Upper lobe of right lung (tissue), 1 donor: ENCODE measurements around the gene TXNRD1. TPM values are rescaled to one million over a fixed set of nuclear protein-coding genes. Genes with fewer than 3 reads are reported as not detected.
A peak's percentile ranks its signal among the peaks of the same experiment; 100 is the strongest.

ENCODE experiments used
- ATAC-seq: fragments of 200-7000 bp; cut with Tn5 transposase; one replicate; pipeline ENCODE4 v1.9.1; 2020; ENCODE audit warnings: mild to moderate bottlenecking, moderate library complexity
- DNase-seq: peaks from one replicate; pipeline ENCODE4 v3.0.0-alpha.2; 2020
- H3K27ac ChIP-seq: fragments of 200-600 bp; one replicate; pipeline ENCODE4 v1.8.0; 2022
- H3K27me3 ChIP-seq: fragments of 200-600 bp; one replicate; pipeline ENCODE4 v1.8.0; 2022; ENCODE audit warnings: mild to moderate bottlenecking
- H3K36me3 ChIP-seq: fragments of 200-600 bp; one replicate; pipeline ENCODE4 v1.8.0; 2022
- H3K4me1 ChIP-seq: fragments of 200-600 bp; one replicate; pipeline ENCODE4 v1.8.0; 2022
- H3K4me3 ChIP-seq: fragments of 200-600 bp; one replicate; pipeline ENCODE4 v1.8.0; 2022; ENCODE audit warnings: mild to moderate bottlenecking
- H3K9me3 ChIP-seq: fragments of 200-600 bp; one replicate; pipeline ENCODE4 v1.8.0; 2022
- intact Hi-C: fragments of 100-400 bp; cut with DNase I; formaldehyde crosslinking; loops from one replicate; pipeline ENCODE4 v1.11.0; 2022
- total RNA-seq: library from RNA; stranded (reverse); fragmentation: NEBNext Ultra II Directional; extraction: Animal tissue kit (Norgen Biotek cat#: 25700); gene quantifications from one replicate; pipeline ENCODE4 v1.2.1, GENCODE V29; 2021
- TF ChIP-seq, protein P1 (sequence below): fragments of 200-600 bp; IDR thresholded peaks from one replicate; pipeline ENCODE4 v1.8.0; 2022; ENCODE audit warnings: antibody characterized with exemption
- donor health status: DM: no; HTN: yes; CAD: no; lungs with severe emphysema.

The TXNRD1 gene
- total RNA-seq, 1 donor from 2014 or later: 161 TPM

DNA sequence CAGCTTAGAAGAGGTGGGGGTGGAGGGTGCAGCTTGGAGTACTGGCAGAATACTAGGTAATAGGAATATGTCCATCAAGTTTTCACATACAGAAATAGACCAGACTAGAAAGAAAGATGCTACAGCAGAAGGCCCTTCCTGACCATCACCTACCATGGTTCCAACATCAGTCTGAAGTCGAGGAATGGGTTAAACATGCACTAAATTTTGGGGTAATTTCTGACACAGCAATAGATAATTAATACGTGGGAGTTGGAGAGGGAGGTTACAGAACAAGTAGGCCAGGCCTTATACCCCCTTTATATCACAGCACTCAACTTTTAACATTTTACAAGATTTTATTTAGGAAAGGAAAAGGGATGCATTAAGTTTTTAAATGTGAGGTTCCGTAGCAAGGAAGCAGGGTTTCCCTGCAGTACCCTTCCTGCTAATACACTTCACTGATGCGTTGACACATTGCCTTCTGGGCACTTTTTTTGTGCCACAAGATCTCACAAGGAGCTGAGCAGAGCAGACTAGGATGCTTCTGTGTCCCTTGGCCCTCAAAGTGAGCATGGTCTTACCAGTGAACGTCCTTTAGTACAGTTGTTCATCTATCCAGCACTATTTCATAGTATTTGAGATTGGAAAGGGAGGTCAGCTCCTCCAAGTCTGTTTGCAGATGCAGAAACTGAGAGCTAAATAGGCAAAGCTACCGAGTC, 138.7 kb downstream of the TXNRD1 start:
- Histone ChIP-seq H3K9me3 (no peaks in the 10 kb centered on the region), H3K4me3 (no peak overlapping the region), H3K27me3 (no peaks in the 10 kb centered on the region), H3K36me3 (peaks cover 41% of the 10 kb centered on the region), H3K4me1 (no peaks in the 10 kb centered on the region), H3K27ac (no peak overlapping the region)
- ATAC-seq (no peak), DNase-seq (no peak)
- intact Hi-C loops: no loop called here
- TF ChIP-seq, protein P1, sequence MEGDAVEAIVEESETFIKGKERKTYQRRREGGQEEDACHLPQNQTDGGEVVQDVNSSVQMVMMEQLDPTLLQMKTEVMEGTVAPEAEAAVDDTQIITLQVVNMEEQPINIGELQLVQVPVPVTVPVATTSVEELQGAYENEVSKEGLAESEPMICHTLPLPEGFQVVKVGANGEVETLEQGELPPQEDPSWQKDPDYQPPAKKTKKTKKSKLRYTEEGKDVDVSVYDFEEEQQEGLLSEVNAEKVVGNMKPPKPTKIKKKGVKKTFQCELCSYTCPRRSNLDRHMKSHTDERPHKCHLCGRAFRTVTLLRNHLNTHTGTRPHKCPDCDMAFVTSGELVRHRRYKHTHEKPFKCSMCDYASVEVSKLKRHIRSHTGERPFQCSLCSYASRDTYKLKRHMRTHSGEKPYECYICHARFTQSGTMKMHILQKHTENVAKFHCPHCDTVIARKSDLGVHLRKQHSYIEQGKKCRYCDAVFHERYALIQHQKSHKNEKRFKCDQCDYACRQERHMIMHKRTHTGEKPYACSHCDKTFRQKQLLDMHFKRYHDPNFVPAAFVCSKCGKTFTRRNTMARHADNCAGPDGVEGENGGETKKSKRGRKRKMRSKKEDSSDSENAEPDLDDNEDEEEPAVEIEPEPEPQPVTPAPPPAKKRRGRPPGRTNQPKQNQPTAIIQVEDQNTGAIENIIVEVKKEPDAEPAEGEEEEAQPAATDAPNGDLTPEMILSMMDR: no peak

DNA sequence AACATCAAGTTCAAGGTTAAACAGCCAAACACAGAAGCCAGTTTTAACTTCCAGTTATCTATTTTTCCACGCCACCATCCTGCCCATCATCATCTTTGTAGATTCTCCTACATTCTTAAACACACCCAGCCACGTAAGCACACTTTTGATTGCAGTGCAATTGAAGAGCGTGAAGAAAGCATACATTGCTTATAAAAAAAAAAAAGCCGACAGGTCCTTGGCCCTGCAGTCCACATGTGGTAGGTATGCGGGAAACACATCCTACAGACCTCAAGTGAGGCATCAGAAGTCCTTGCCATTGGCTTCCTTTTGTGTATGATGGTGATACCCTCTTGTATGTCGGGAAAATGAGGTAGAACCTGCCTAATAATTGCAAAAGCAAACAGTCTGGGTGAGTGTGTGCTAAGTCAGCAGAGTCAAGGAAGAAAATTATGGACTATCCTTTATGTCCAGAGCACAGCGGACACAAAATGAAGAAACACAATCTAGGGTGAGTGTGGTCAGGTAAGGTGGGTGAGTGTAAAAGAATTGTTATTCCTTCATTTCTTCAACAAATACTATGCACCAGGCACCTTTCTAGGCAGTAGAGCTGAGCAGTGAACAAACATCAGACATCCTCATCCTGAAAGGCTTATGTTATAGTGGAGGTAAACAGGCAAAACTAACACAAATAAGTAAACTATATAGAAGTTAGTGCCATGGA, 139.4 kb downstream of the TXNRD1 start:
- H3K4me1 ChIP-seq: no peaks in the 10 kb centered on the region
- no peak overlapping the region for H3K4me3 ChIP-seq
- no peaks in the 10 kb centered on the region for H3K27me3 ChIP-seq
- peaks cover 34% of the 10 kb centered on the region for H3K36me3 ChIP-seq
- intact Hi-C loops: loop anchor here (5.0 kb wide), 1 partner anchor 138 kb away; the partner anchor contains the start of gene TXNRD1
- DNase-seq (no peak), ATAC-seq (no peak)
- no peak overlapping the region for H3K27ac ChIP-seq
- TF ChIP-seq, protein P1: no peak
- no peaks in the 10 kb centered on the region for H3K9me3 ChIP-seq

DNA sequence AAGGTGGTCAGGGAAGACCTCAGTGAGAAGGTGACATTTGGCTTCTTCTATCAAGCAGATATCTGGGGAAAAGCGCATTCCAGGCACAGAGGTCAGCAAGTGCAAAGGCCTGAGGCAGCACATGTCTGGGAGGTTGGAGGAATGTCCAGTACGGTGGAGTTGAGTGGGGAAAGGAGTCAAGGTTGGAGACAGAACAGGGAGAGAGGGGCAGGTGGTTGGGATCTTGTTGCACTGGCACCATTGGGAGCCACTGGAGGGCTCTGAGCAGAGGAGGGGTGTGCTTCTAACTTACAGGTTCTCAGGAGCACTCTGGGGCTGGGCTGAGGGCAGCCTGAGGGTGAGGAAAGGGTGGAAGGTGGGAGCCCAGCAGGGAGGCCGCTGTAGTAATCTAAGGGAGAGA, 140.1 kb downstream of the TXNRD1 start:
- peaks cover 28% of the 10 kb centered on the region for H3K36me3 ChIP-seq
- no peak overlapping the region for H3K4me3 ChIP-seq
- H3K4me1 ChIP-seq: no peaks in the 10 kb centered on the region
- H3K27me3 ChIP-seq: no peaks in the 10 kb centered on the region
- H3K9me3 ChIP-seq: no peaks in the 10 kb centered on the region
- intact Hi-C loops: loop anchor here (5.0 kb wide), 1 partner anchor 138 kb away; the partner anchor contains the start of gene TXNRD1
- no peak overlapping the region for H3K27ac ChIP-seq
- no peak for ATAC-seq
- TF ChIP-seq, protein P1: no peak
- DNase-seq: peak; percentile 30

DNA sequence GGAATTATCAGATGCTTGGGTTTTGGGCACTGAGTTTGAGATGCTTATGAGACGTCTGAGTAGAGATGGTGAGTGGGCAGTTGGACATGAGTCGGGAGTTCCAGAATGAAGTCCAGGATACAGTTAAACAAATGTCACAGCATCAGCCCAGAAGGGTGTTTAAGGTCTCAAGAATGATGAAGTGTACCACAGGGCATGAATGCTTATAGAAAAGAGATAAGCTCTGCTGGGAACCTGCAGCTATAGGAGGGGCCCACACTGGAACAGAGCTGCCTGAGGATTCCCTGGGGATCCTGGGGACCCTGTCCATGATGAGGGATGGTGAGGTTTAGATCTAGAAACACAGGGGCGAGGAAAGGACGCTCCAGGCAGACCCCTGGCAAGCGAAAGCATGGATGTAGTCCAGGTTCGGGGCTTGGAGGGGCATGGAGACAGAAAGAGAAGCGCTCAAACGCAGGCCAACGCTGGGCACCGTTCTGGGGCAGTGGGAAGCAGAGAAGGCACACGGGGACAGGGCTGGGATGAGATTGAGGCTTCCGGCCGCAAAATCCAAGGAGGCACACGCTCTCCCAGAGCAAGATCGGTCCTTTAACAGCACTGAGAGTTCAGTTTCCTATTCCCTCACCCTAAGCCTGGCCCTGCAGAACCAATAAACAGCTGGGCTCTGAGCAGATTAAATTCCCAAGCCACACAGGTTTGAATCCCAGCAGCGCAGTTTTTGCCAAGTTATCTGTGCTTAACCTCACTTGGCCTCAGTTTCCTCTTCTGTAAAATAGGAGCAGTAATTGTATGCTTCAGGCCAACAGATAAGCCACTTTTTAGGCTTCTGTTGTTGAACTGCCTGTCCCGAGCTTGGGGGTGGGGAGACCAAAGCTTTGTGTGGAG, 140.9 kb downstream of the TXNRD1 start:
- ATAC-seq (no peak), DNase-seq (peak; percentile 48)
- TF ChIP-seq, protein P1: no peak
- no peak overlapping the region for H3K4me3 ChIP-seq
- no peaks in the 10 kb centered on the region for H3K27me3 ChIP-seq
- no peaks in the 10 kb centered on the region for H3K4me1 ChIP-seq
- H3K36me3 ChIP-seq: peaks cover 19% of the 10 kb centered on the region
- H3K27ac ChIP-seq: no peak overlapping the region
- intact Hi-C loops: loop anchor here (5.0 kb wide), 1 partner anchor 139 kb away; the partner anchor contains the start of gene TXNRD1
- no peaks in the 10 kb centered on the region for H3K9me3 ChIP-seq

DNA sequence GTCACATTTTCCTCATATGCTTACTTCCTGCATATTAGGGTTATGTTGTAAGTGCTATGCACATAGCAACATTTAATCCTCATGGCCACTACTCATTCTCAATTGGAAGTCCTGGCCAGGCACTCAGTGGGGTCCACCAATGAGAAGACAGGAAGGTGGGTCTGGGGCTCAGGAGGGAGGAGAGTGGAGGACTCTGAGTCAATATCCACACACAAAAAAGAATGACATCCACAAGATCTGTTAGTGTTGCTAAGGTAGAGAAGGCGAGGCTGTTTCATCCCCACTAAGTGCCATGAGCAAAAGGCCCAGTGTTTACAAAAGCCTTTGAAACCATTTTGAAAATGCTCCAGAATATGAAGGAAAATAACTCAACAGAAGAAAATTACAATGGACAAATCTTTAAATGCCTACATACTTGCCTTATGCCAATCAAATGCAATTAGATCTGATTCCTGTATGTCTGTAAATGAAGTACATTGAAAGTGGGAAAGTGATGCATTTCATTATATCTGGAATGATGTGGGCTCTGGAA, 141.9 kb downstream of the TXNRD1 start:
- intact Hi-C loops: loop anchor here (5.0 kb wide), 1 partner anchor 140 kb away; the partner anchor contains the start of gene TXNRD1
- Histone ChIP-seq H3K36me3 (peaks cover 9% of the 10 kb centered on the region), H3K27ac (no peak overlapping the region), H3K27me3 (no peaks in the 10 kb centered on the region), H3K9me3 (no peaks in the 10 kb centered on the region), H3K4me3 (no peak overlapping the region), H3K4me1 (no peaks in the 10 kb centered on the region)
- DNase-seq: peak; percentile 20
- ATAC-seq: peak; percentile 21
- TF ChIP-seq, protein P1: no peak
